IMR-90 (cell line): ENCODE data around the gene AP1S1. TPM values are rescaled to one million over a fixed set of nuclear protein-coding genes. Genes with fewer than 3 reads are reported as not detected.

ENCODE experiments used
- ATAC-seq: fragments of 200-7000 bp; cut with Tn5 transposase; 2 replicates; pipeline ENCODE4 v1.9.1; 2020; ENCODE audit warnings: low read depth, mild to moderate bottlenecking, moderate library complexity
- BruUV-seq: library from RNA; stranded (reverse); fragments of 400-500 nt; replicated peaks from 2 replicates; lab custom pipeline; 2021; lab: Mats Ljungman, UMichigan
- CTCF ChIA-PET: fragments of 300-600 bp; formaldehyde crosslinking; extraction: SDS; loops from one replicate; lab custom pipeline; 2021; ENCODE audit warnings: antibody characterized with exemption; lab: Yijun Ruan, JAX
- POLR2A ChIA-PET: fragments of 300-600 bp; sonication (Branson Sonifier 250); formaldehyde crosslinking; loops from one replicate; lab custom pipeline; 2022; ENCODE audit warnings: antibody characterized with exemption; ENCODE audit not compliant: unreplicated experiment; lab: Charles Lee
- DNase-seq: peaks from one replicate; pipeline ENCODE4 v3.0.0; 2013
- H2AFZ ChIP-seq: replicated peaks from 2 replicates; pipeline ENCODE3; 2013; ENCODE audit warnings: low read length, mild to moderate bottlenecking; ENCODE audit not compliant: poor library complexity
- H2AK5ac ChIP-seq: 2 replicates; pipeline ENCODE4 v1.6.1; 2013; ENCODE audit warnings: low read depth, low read length, inconsistent platforms
- H2AK9ac ChIP-seq: replicated peaks from 2 replicates; pipeline ENCODE3; 2013; ENCODE audit warnings: mild to moderate bottlenecking, low read depth, low read length, moderate library complexity; ENCODE audit not compliant: poor library complexity
- H2BK120ac ChIP-seq: 2 replicates; pipeline ENCODE4 v1.6.1; 2013; ENCODE audit warnings: low read depth, low read length, inconsistent platforms
- H2BK15ac ChIP-seq: 3 replicates; pipeline ENCODE4 v1.6.1; 2013; ENCODE audit warnings: low read depth, low read length, inconsistent platforms
- H2BK20ac ChIP-seq: 2 replicates; pipeline ENCODE4 v1.6.1; 2013; ENCODE audit warnings: low read depth, mild to moderate bottlenecking, inconsistent platforms, low read length, moderate library complexity
- H2BK5ac ChIP-seq: 2 replicates; pipeline ENCODE4 v1.6.1; 2013; ENCODE audit warnings: mild to moderate bottlenecking, low read depth, low read length, inconsistent platforms; ENCODE audit not compliant: poor library complexity, severe bottlenecking
- H3K14ac ChIP-seq: replicated peaks from 2 replicates; pipeline ENCODE4 v1.6.1; 2013; ENCODE audit warnings: low read depth, low read length, inconsistent platforms
- H3K18ac ChIP-seq: 2 replicates; pipeline ENCODE4 v1.6.1; 2013; ENCODE audit warnings: low read depth, low read length, control low read depth
- H3K23ac ChIP-seq: 2 replicates; pipeline ENCODE4 v1.6.1; 2013; ENCODE audit warnings: low read depth, low read length, inconsistent platforms
- H3K27ac ChIP-seq: 2 replicates; pipeline ENCODE4 v1.5.1; 2013; ENCODE audit warnings: mild to moderate bottlenecking, control low read depth, low read length; ENCODE audit not compliant: insufficient read depth
- H3K27me3 ChIP-seq: 2 replicates; pipeline ENCODE4 v1.6.1; 2013; ENCODE audit warnings: low read length; ENCODE audit not compliant: control insufficient read depth, insufficient read depth
- H3K36me3 ChIP-seq: 2 replicates; pipeline ENCODE4 v1.6.1; 2013; ENCODE audit warnings: low read length, mixed read lengths; ENCODE audit not compliant: control insufficient read depth, insufficient read depth
- H3K4ac ChIP-seq: 2 replicates; pipeline ENCODE4 v1.6.1; 2013; ENCODE audit warnings: low read depth, low read length, inconsistent platforms
- H3K4me1 ChIP-seq: 2 replicates; pipeline ENCODE4 v1.6.1; 2013; ENCODE audit warnings: low read length, mixed read lengths; ENCODE audit not compliant: control insufficient read depth, insufficient read depth
- H3K4me2 ChIP-seq: 2 replicates; pipeline ENCODE4 v1.6.1; 2013; ENCODE audit warnings: low read depth, mild to moderate bottlenecking, control low read depth, low read length, moderate library complexity
- H3K4me3 ChIP-seq: 2 replicates; pipeline ENCODE4 v1.5.1; 2013; ENCODE audit warnings: low read depth, mild to moderate bottlenecking, control low read depth, low read length, moderate library complexity; ENCODE audit not compliant: insufficient read depth
- H3K56ac ChIP-seq: 2 replicates; pipeline ENCODE4 v1.6.1; 2013; ENCODE audit warnings: low read length, inconsistent platforms; ENCODE audit not compliant: insufficient read depth; ENCODE audit errors: extremely low read depth
- H3K79me1 ChIP-seq, 2 experiments: 2 replicates each; pipeline ENCODE4 v1.6.1; 2013; ENCODE audit warnings: low read length in 2 of 2, inconsistent platforms in 1 of 2, low read depth in 1 of 2
- H3K9ac ChIP-seq: 2 replicates; pipeline ENCODE4 v1.6.1; 2013; ENCODE audit warnings: low read depth, low read length, control low read depth
- H3K9me1 ChIP-seq: 2 replicates; pipeline ENCODE4 v1.6.1; 2013; ENCODE audit warnings: low read length, inconsistent platforms; ENCODE audit not compliant: insufficient read depth
- H3K9me3 ChIP-seq: 2 replicates; pipeline ENCODE4 v1.6.1; 2013; ENCODE audit warnings: low read length; ENCODE audit not compliant: control insufficient read depth, insufficient read depth
- H4K20me1 ChIP-seq: 2 replicates; pipeline ENCODE4 v1.6.1; 2013; ENCODE audit warnings: low read length, inconsistent platforms; ENCODE audit not compliant: insufficient read depth
- H4K5ac ChIP-seq: 2 replicates; pipeline ENCODE4 v1.6.1; 2013; ENCODE audit warnings: mild to moderate bottlenecking, low read depth, low read length, control low read depth
- H4K8ac ChIP-seq, 2 experiments: 2 replicates each; pipeline ENCODE4 v1.6.1; 2013; ENCODE audit warnings: low read depth in 2 of 2, low read length in 2 of 2, control low read depth in 1 of 2, inconsistent platforms in 1 of 2
- H4K91ac ChIP-seq: 2 replicates; pipeline ENCODE4 v1.6.1; 2013; ENCODE audit warnings: low read depth, low read length, inconsistent platforms; ENCODE audit not compliant: insufficient read depth
- CEBPB ChIP-seq: IDR thresholded peaks from 2 replicates; pipeline ENCODE4 v1.6.1; 2012; ENCODE audit warnings: low read depth, low read length, improper control_type of control experiment
- CTCF ChIP-seq: conservative IDR thresholded peaks from 2 replicates; pipeline ENCODE4 v1.5.1; 2012; ENCODE audit warnings: mild to moderate bottlenecking, low read depth, low read length, improper control_type of control experiment
- POLR2A ChIP-seq: IDR thresholded peaks from 2 replicates; pipeline ENCODE4 v1.6.1; 2012; ENCODE audit warnings: mild to moderate bottlenecking, low read depth, low read length
- RAD21 ChIP-seq: IDR thresholded peaks from 2 replicates; pipeline ENCODE4 v1.6.1; 2012; ENCODE audit warnings: low read length, improper control_type of control experiment
- WGBS, 2 experiments: methylation state at CpG; one replicate each; pipeline versions ENCODE4 v1.1.5 to v1.1.7; 2013; ENCODE audit warnings: missing lambda C conversion rate in 2 of 2; ENCODE audit not compliant: insufficient read length in 1 of 2; ENCODE audit errors: extremely low coverage in 2 of 2; 5-methylcytosine and 5-hydroxymethylcytosine counted together
- dilution Hi-C: fragments of 300-500 bp; cut with HindIII; formaldehyde crosslinking; loops from one replicate; pipeline ENCODE4 v1.14.3; 2018; ENCODE audit warnings: low sequenced_read_pairs; ENCODE audit not compliant: unreplicated experiment
- in situ Hi-C: fragments of 300-500 bp; cut with MboI; formaldehyde crosslinking; loops from 3 replicates; pipeline ENCODE4 v1.14.3; 2019; ENCODE audit warnings: low sequenced_read_pairs, inconsistent platforms, mixed read lengths
- intact Hi-C: fragments of 100-400 bp; cut with micrococcal nuclease; formaldehyde crosslinking; loops from 2 replicates; pipeline ENCODE4 v1.10.0; 2022
- polyA plus RNA-seq, 3 experiments: library from polyadenylated mRNA; depleted of rRNA; stranded (reverse); fragments of >200 nt; gene quantifications; 2 replicates each; pipeline ENCODE4 v1.2.3, GENCODE V29; 2012; ENCODE audit warnings: low replicate concordance in 1 of 3
- total RNA-seq: library from RNA; depleted of rRNA; stranded (reverse); fragments of >200 nt; gene quantifications from 2 replicates; pipeline ENCODE4 v1.2.3, GENCODE V29; 2012

AP1S1 gene
- total and polyA plus RNA-seq, 2 of the 4 experiments (the other 2 are of a cell fraction): 187 to 295 TPM

GRCh38 chr7:101133621-101134398 is 20.5 kb upstream of the AP1S1 start:
- H3K4me3 ChIP-seq: no peak overlapping the region
- H3K4me2 ChIP-seq: no peak overlapping the region
- BruUV-seq: no TSS peak
- H3K27ac ChIP-seq: peak overlapping the region; percentile 26; the same call in 1 of the 2 replicates
- TF ChIP-seq POLR2A: peak; percentile 71
- no peak for TF ChIP-seq CEBPB
- no peak for TF ChIP-seq RAD21
- no peak for TF ChIP-seq CTCF
- intact Hi-C loops (no loop called here), in situ Hi-C loops (no loop called here), dilution Hi-C loops (no loop called here)
- H3K4ac ChIP-seq: peak overlapping the region; percentile 52; the same call in 1 of the 2 replicates
- WGBS, 2 experiments: 72% methylated on average over 3 of the region's 15 CpGs; no CpG with 5 or more reads in 1 of the 2 experiments
- H4K20me1 ChIP-seq: peaks cover 66% of the 10 kb centered on the region
- peaks cover 4% of the 10 kb centered on the region for H3K9me1 ChIP-seq
- H2AK9ac ChIP-seq: peak overlapping the region; percentile 85
- H3K9ac ChIP-seq: peak overlapping the region; percentile 6; the same call in 1 of the 2 replicates
- peak overlapping the region; percentile 44 for H4K91ac ChIP-seq
- H3K4me1 ChIP-seq: peaks cover 18% of the 10 kb centered on the region; the same call in 1 of the 2 replicates
- ChIA-PET POLR2A (interaction anchor here (0.6 kb wide), 1 partner anchor 10 kb away, joined by 4 read pairs; no protein-coding TSS in a partner anchor), CTCF (interaction anchor here (1.0 to 1.6 kb wide), 3 partner anchors 10 to 43 kb away, joined by 3 to 8 read pairs (median 6); no protein-coding TSS in a partner anchor)
- peak overlapping the region; percentile 8 for H2AFZ ChIP-seq
- peak overlapping the region; percentile 7; the same call in 1 of the 2 replicates for H3K56ac ChIP-seq
- peak overlapping the region; percentile 85; the same call in 1 of the 2 replicates for H3K23ac ChIP-seq
- H3K36me3 ChIP-seq: peaks cover 49% of the 10 kb centered on the region
- H2BK20ac ChIP-seq: no peak overlapping the region
- peak overlapping the region; percentile 66 for H2BK5ac ChIP-seq
- peaks cover 15 to 56% of the 10 kb centered on the region in 2 experiments; a peak in 3 of 4 replicates for H3K79me1 ChIP-seq
- no peak overlapping the region for H3K18ac ChIP-seq
- DNase-seq (peak; percentile 70), ATAC-seq (no peak)
- peak overlapping the region in 1 of 2 experiments; percentile 50; a peak in 1 of 4 replicates for H4K8ac ChIP-seq
- peak overlapping the region; percentile 77; the same call in 1 of the 2 replicates for H3K14ac ChIP-seq
- no peak overlapping the region; the same call in 2 of the 3 replicates for H2BK15ac ChIP-seq
- H2AK5ac ChIP-seq: peak overlapping the region; percentile 77; the same call in 1 of the 2 replicates
- H3K27me3 ChIP-seq: no peaks in the 10 kb centered on the region
- no peaks in the 10 kb centered on the region for H3K9me3 ChIP-seq
- H4K5ac ChIP-seq: peak overlapping the region; percentile 4; the same call in 1 of the 2 replicates
- H2BK120ac ChIP-seq: peak overlapping the region; percentile 49
